Liver (tissue), 9 donors: Measurements from ENCODE around the gene KLF5. TPM values are rescaled to one million over a fixed set of nuclear protein-coding genes. Genes with fewer than 3 reads are reported as not detected.

Experiments
- DNase-seq: peaks from one replicate; pipeline ENCODE4 v3.0.0-alpha.2; 2017; ENCODE audit warnings: low spot score
- H3K27ac ChIP-seq, 2 donors: one replicate each; pipeline ENCODE4 v1.7.0; 2013; ENCODE audit warnings: inconsistent platforms in 2 of 2, low read length in 2 of 2, control low read depth in 1 of 2, low read depth in 1 of 2, mild to moderate bottlenecking in 1 of 2
- H3K27me3 ChIP-seq, 4 donors: one replicate each; pipeline versions ENCODE4 v1.6.1 to v1.7.0; 2013; ENCODE audit warnings: low read length in 3 of 4, inconsistent platforms in 1 of 4, mild to moderate bottlenecking in 1 of 4, moderate library complexity in 1 of 4; ENCODE audit not compliant: control insufficient read depth in 4 of 4, insufficient read depth in 4 of 4
- H3K36me3 ChIP-seq, 4 donors: one replicate each; pipeline versions ENCODE4 v1.6.1 to v1.7.0; 2013; ENCODE audit warnings: low read length in 3 of 4, mild to moderate bottlenecking in 3 of 4, low read depth in 1 of 4, moderate library complexity in 1 of 4; ENCODE audit not compliant: control insufficient read depth in 4 of 4, insufficient read depth in 3 of 4
- H3K4me1 ChIP-seq, 4 donors: one replicate each; pipeline versions ENCODE4 v1.6.1 to v1.7.0; 2013; ENCODE audit warnings: low read length in 3 of 4, mild to moderate bottlenecking in 3 of 4, moderate library complexity in 1 of 4; ENCODE audit not compliant: control insufficient read depth in 4 of 4, insufficient read depth in 4 of 4
- H3K4me3 ChIP-seq, 3 donors: one replicate each; pipeline versions ENCODE4 v1.6.1 to v1.7.0; 2013; ENCODE audit warnings: low read length in 3 of 3, control low read depth in 1 of 3, low read depth in 1 of 3, mild to moderate bottlenecking in 1 of 3
- H3K9ac ChIP-seq, 2 donors: one replicate each; pipeline ENCODE4 v1.7.0; 2013; ENCODE audit warnings: low read length in 2 of 2, mild to moderate bottlenecking in 2 of 2, moderate library complexity in 2 of 2, control low read depth in 1 of 2, low read depth in 1 of 2
- H3K9me3 ChIP-seq, 4 donors: one replicate each; pipeline versions ENCODE4 v1.6.1 to v1.7.0; 2013; ENCODE audit warnings: low read length in 3 of 4; ENCODE audit not compliant: control insufficient read depth in 4 of 4
- EGR1 ChIP-seq, 2 donors: IDR thresholded peaks; 2 replicates each; pipeline ENCODE4 v1.6.1; 2016 to 2018; ENCODE audit warnings: antibody characterized with exemption in 2 of 2, low read depth in 2 of 2
- FOXA1 ChIP-seq: IDR thresholded peaks from 2 replicates; pipeline ENCODE4 v1.6.1; 2016; ENCODE audit warnings: antibody characterized with exemption
- FOXA2 ChIP-seq: IDR thresholded peaks from 2 replicates; pipeline ENCODE4 v1.6.1; 2016; ENCODE audit warnings: antibody characterized with exemption
- GABPA ChIP-seq, 2 donors: IDR thresholded peaks in 1 of 2; conservative IDR thresholded peaks in 1 of 2; 2 replicates each; pipeline ENCODE4 v1.6.1; 2016; ENCODE audit warnings: antibody characterized with exemption in 2 of 2, mild to moderate bottlenecking in 1 of 2, moderate library complexity in 1 of 2
- HNF4A ChIP-seq, 2 donors: conservative IDR thresholded peaks; 2 replicates each; pipeline ENCODE4 v1.6.1; 2016; ENCODE audit warnings: antibody characterized with exemption in 2 of 2, mild to moderate bottlenecking in 2 of 2
- JUND ChIP-seq, 2 donors: IDR thresholded peaks; 2 replicates each; pipeline ENCODE4 v1.6.1; 2016; ENCODE audit warnings: antibody characterized with exemption in 2 of 2
- NR2F2 ChIP-seq: IDR thresholded peaks from 2 replicates; pipeline ENCODE4 v1.6.1; 2016; ENCODE audit warnings: antibody characterized with exemption
- RAD21 ChIP-seq, 2 donors: IDR thresholded peaks; 2 replicates each; pipeline ENCODE4 v1.6.1; 2016; ENCODE audit warnings: antibody characterized with exemption in 2 of 2, mild to moderate bottlenecking in 2 of 2
- REST ChIP-seq: IDR thresholded peaks from 2 replicates; pipeline ENCODE4 v1.6.1; 2016; ENCODE audit warnings: antibody characterized with exemption, mild to moderate bottlenecking
- SP1 ChIP-seq: IDR thresholded peaks from 2 replicates; pipeline ENCODE4 v1.6.1; 2018; ENCODE audit warnings: antibody characterized with exemption, mild to moderate bottlenecking
- TAF1 ChIP-seq: conservative IDR thresholded peaks from 2 replicates; pipeline ENCODE4 v1.6.1; 2016; ENCODE audit warnings: antibody characterized with exemption, mild to moderate bottlenecking
- YY1 ChIP-seq: IDR thresholded peaks from 2 replicates; pipeline ENCODE4 v1.6.1; 2016; ENCODE audit warnings: antibody characterized with exemption, mild to moderate bottlenecking
- ZBTB33 ChIP-seq: IDR thresholded peaks from 2 replicates; pipeline ENCODE4 v1.6.1; 2016; ENCODE audit warnings: antibody characterized with exemption
- WGBS: extraction: QIAGEN DNeasy Blood & Tissue Kit; methylation state at CpG from one replicate; pipeline ENCODE4 v1.1.7; 2013; 5-methylcytosine and 5-hydroxymethylcytosine counted together
- polyA plus RNA-seq, 2 donors: library from polyadenylated mRNA; stranded (reverse) in 1 of 2; unstranded in 1 of 2; fragments of 200-250 nt in 1 of 2; fragments of >200 nt in 1 of 2; fragmentation: Nextera tagmentation in 1 of 2; extraction: Ambion mirVana in 1 of 2; gene quantifications; one replicate each; pipeline versions ENCODE4 v1.2.1 to v1.2.3, GENCODE V29; 2013 to 2015
- total RNA-seq, 2 donors: library from RNA; depleted of rRNA; stranded (reverse); fragments of >200 nt; gene quantifications; one replicate each; pipeline ENCODE4 v1.2.3, GENCODE V29; 2014
- TF ChIP-seq, protein P1 (sequence below): IDR thresholded peaks from 2 replicates; pipeline ENCODE4 v1.6.1; 2016; ENCODE audit warnings: antibody characterized with exemption
- donor health status: healthy.
- donor health status: healthy.
- donor health status: healthy.
- donor health status: healthy.
- donor health status: healthy.

The KLF5 gene
- total and polyA plus RNA-seq, 4 donors: 0.25 to 0.61 (median 0.36) TPM

DNA sequence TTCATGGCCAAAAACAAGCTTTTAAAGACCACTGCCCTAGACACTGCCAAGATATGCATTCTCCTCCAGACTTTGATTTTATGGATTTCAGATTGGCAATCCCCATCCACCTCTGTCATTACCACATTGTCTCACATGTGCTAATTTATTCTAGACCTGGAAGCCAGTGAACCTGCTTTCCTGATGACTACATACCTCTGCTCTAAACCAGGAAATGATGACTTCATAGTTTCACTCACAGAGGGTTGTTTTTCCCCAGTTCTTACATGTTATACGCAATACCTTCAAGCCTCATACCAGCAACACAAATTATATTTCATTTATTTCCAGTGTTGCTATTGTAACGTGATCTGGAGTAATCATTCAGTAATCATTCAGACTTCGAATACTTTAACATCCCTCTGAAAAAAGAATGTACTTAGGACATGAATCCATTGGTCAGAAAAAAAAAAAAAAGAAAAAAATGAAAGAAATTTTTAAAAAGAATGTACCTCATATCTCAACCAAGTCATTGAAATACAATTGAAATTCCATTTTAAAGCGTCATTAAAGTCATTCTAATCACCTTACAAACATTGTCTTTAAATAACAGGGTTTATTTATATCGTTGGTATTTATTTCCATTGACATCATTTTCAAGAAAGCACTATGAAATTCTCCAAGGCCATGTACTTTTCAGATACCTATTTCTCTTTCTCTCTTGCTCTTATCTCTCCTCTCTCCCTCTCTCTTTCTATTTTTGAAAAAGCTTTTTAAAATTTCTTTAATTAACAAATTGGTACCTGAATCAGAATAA, 33.4 kb upstream of the KLF5 start:
- DNase-seq: no peak
- H3K4me1 ChIP-seq: no peaks in the 10 kb centered on the region
- H3K9me3 ChIP-seq: no peaks in the 10 kb centered on the region
- H3K9ac ChIP-seq: no peak overlapping the region
- H3K27me3 ChIP-seq: no peaks in the 10 kb centered on the region
- no peak overlapping the region for H3K27ac ChIP-seq
- H3K36me3 ChIP-seq: no peaks in the 10 kb centered on the region
- H3K4me3 ChIP-seq: no peak overlapping the region
- 88% methylated on average over 5 of the region's 5 CpGs for WGBS
- TF ChIP-seq FOXA1: no peak
- no peak for TF ChIP-seq TAF1

GRCh38 chr13:73034901-73035300, 23.9 kb upstream of the KLF5 start:
- no peaks in the 10 kb centered on the region for H3K36me3 ChIP-seq
- no peaks in the 10 kb centered on the region for H3K27me3 ChIP-seq
- no peaks in the 10 kb centered on the region for H3K9me3 ChIP-seq
- no peak overlapping the region for H3K4me3 ChIP-seq
- H3K4me1 ChIP-seq: no peaks in the 10 kb centered on the region
- H3K27ac ChIP-seq: no peak overlapping the region
- no peak for DNase-seq
- 92% methylated on average over 2 of the region's 2 CpGs for WGBS
- TF ChIP-seq REST (no peak), EGR1 (IDR thresholded peaks at IDR 0.05; ENCODE audit: low read depth in 2 of 2) (no peak), ZBTB33 (no peak), GABPA (IDR thresholded peaks at IDR 0.05 in 1 of 2, conservative IDR thresholded peaks at IDR 0.05 in 1 of 2) (no peak), HNF4A (conservative IDR thresholded peaks at IDR 0.05) (no peak), JUND (IDR thresholded peaks at IDR 0.05) (no peak), RAD21 (IDR thresholded peaks at IDR 0.05) (no peak), YY1 (no peak), NR2F2 (no peak), SP1 (no peak), TAF1 (no peak), FOXA2 (no peak), FOXA1 (no peak)
- TF ChIP-seq, protein P1, sequence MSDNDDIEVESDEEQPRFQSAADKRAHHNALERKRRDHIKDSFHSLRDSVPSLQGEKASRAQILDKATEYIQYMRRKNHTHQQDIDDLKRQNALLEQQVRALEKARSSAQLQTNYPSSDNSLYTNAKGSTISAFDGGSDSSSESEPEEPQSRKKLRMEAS: no peak
- no peak overlapping the region for H3K9ac ChIP-seq
